ENCODE measurements around the gene TMEM101.

DNA sequence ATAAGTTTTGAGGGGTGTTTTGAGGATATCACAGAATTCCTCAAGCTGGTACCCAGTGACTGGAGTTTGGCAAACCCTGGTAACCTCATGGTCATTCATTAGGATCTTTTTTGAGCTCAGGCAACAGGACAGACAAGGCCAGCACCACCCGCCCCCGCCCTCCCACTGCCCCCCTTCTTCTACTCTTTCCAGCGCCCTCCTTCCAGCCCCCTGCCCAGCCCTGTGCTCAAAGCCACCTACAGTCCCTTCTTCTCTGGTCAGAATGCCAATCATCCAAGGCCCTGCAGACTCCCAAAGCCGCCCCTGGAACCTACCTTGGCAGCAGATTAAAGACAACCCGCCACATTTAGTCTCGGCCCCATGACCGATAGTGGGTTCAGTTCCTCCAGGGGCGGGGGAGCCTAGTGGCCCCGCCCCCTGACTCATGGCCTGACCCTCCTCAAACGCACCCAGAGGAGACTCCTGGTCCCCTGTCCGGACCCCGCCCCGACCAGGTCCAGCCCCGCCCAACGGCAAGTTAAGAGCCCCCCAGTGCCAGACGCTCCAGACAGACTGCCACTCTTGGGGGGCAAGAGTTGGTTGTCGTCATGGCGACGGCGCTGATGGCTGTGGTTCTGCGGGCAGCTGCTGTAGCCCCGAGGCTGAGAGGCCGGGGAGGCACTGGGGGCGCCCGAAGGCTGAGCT, 10.5 kb downstream of the TMEM101 start, which contains the start of gene NAGS:
- TF ChIP-seq ZNF274 (IDR thresholded peaks at IDR 0.05; ENCODE audit: low read depth, low read length) (no peak), YY1 (IDR thresholded peaks at IDR 0.05; ENCODE audit: insufficient read depth, insufficient read length) (no peak)

Measured in NT2/D1 (cell line).